ENCODE results near the gene TPRG1.

GRCh38 chr3:189258261-189258660 lies 86.5 kb downstream of the TPRG1 start:
- TF ChIP-seq CTCF (IDR thresholded peaks at IDR 0.05): no peak
- TF ChIP-seq POLR2A (IDR thresholded peaks at IDR 0.05): no peak
- TF ChIP-seq EP300 (IDR thresholded peaks at IDR 0.05): no peak
